Astrocyte (in vitro differentiated cells and primary cell): ENCODE measurements around the gene MAP2K7. TPM values are rescaled to one million over a fixed set of nuclear protein-coding genes. Genes with fewer than 3 reads are reported as not detected.
A peak's percentile ranks its signal among the peaks of the same experiment; 100 is the strongest.

Experiments
- DNase-seq: peaks from one replicate; pipeline ENCODE4 v3.0.0-alpha.2; 2010; ENCODE audit warnings: low read depth
- FAIRE-seq: peaks from 2 replicates; lab custom pipeline; 2011; peaks lifted over from hg19 to GRCh38; lab: Jason Lieb, UNC
- H2AFZ ChIP-seq: 2 replicates; pipeline ENCODE4 v1.6.0; 2012; ENCODE audit warnings: low read depth, low read length, inconsistent platforms
- H3K27ac ChIP-seq: 2 replicates; pipeline ENCODE4 v1.5.1; 2011; ENCODE audit warnings: low read depth, low read length, inconsistent platforms
- H3K27me3 ChIP-seq: 2 replicates; pipeline ENCODE4 v1.6.0; 2011; ENCODE audit warnings: low read length, inconsistent platforms; ENCODE audit not compliant: insufficient read depth
- H3K36me3 ChIP-seq: 2 replicates; pipeline ENCODE4 v1.5.1; 2011; ENCODE audit warnings: low read length, inconsistent platforms; ENCODE audit not compliant: insufficient read depth
- H3K4me1 ChIP-seq: 2 replicates; pipeline ENCODE4 v1.5.1; 2011; ENCODE audit warnings: low read length, inconsistent platforms; ENCODE audit not compliant: insufficient read depth
- H3K4me2 ChIP-seq: 2 replicates; pipeline ENCODE4 v1.6.0; 2012; ENCODE audit warnings: low read length, inconsistent platforms
- H3K4me3 ChIP-seq: 2 replicates; pipeline ENCODE4 v1.5.1; 2011; ENCODE audit warnings: low read depth, mild to moderate bottlenecking, low read length, inconsistent platforms; ENCODE audit not compliant: insufficient read depth
- H3K79me2 ChIP-seq: 2 replicates; pipeline ENCODE4 v1.6.0; 2012; ENCODE audit warnings: mild to moderate bottlenecking, low read length, inconsistent platforms; ENCODE audit not compliant: insufficient read depth
- H3K9ac ChIP-seq: 2 replicates; pipeline ENCODE4 v1.6.0; 2012; ENCODE audit warnings: mild to moderate bottlenecking, low read length, inconsistent platforms
- H3K9me3 ChIP-seq: 2 replicates; pipeline ENCODE4 v1.5.1; 2012; ENCODE audit warnings: low read depth, mild to moderate bottlenecking, low read length, inconsistent platforms; ENCODE audit not compliant: insufficient read depth
- H4K20me1 ChIP-seq: 2 replicates; pipeline ENCODE4 v1.6.0; 2012; ENCODE audit warnings: low read length, inconsistent platforms; ENCODE audit not compliant: insufficient read depth
- H3K27ac Mint-ChIP-seq: one replicate; pipeline ENCODE4 v1.8.0; 2021; ENCODE audit warnings: mild to moderate bottlenecking, mixed read lengths; ENCODE audit not compliant: unreplicated experiment
- H3K27me3 Mint-ChIP-seq: one replicate; pipeline ENCODE4 v1.8.0; 2021; ENCODE audit warnings: low read depth, mixed read lengths; ENCODE audit not compliant: unreplicated experiment
- H3K36me3 Mint-ChIP-seq: one replicate; pipeline ENCODE4 v1.8.0; 2021; ENCODE audit warnings: low read depth, mixed read lengths; ENCODE audit not compliant: unreplicated experiment
- H3K4me1 Mint-ChIP-seq: one replicate; pipeline ENCODE4 v1.8.0; 2021; ENCODE audit warnings: low read depth, mixed read lengths; ENCODE audit not compliant: unreplicated experiment
- H3K4me3 Mint-ChIP-seq: one replicate; pipeline ENCODE4 v1.8.0; 2021; ENCODE audit warnings: mild to moderate bottlenecking, moderate library complexity, mixed read lengths; ENCODE audit not compliant: unreplicated experiment
- H3K9me3 Mint-ChIP-seq: one replicate; pipeline ENCODE4 v1.8.0; 2021; ENCODE audit warnings: mild to moderate bottlenecking, mixed read lengths; ENCODE audit not compliant: unreplicated experiment
- EZH2 ChIP-seq: IDR thresholded peaks from 2 replicates; pipeline ENCODE4 v1.6.1; 2012; ENCODE audit warnings: mild to moderate bottlenecking, low read length, inconsistent platforms; ENCODE audit not compliant: insufficient read depth
- total RNA-seq: library from RNA; stranded (reverse); gene quantifications from 2 replicates; pipeline ENCODE4 v1.2.1, GENCODE V29; 2021
- TF ChIP-seq, protein P1 (sequence below): IDR thresholded peaks from 2 replicates; pipeline ENCODE4 v1.5.1; 2011; ENCODE audit warnings: low read depth, mild to moderate bottlenecking, inconsistent platforms, low read length, moderate library complexity; ENCODE audit not compliant: insufficient read depth

The MAP2K7 gene
- total RNA-seq, 1 donor from 2014 or later: 22.9 TPM

DNA sequence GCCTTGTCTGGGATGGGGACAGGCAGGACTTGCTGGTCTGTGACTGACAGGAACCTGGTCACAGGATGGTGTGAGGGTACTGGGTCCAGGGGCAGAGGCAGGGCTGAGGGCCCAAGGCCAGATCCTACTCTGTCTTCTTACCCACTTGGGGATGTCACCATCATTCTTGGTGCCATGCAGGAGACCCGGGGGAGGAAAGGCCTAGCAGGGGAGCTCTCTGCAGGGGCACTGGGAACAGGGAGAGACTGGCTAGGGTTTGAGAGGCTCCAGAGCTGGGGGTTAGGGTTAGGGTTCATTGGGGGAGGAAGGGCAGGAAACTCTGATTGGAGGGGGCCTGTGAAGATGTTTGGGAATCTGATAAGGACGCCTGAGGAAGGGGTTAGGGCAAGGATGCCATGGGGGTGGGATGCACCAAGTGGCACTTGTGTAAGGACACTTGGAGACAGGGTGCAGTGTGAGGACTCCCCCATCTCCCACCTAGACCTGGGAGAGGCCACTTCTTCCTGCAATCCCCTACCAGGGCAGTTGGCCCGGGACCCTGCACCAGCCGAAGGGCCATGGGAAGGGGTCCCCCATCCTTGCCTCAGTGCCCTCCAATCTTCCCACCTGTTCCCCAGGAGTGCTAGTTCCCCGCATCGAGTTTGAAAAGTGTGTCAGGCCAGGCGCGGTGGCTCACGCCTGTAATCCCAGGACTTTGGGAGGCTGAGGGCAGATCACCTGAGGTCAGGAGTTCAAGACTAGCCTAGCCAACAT lies 36.4 kb upstream of the MAP2K7 start:
- no peak for DNase-seq
- FAIRE-seq: no peak
- Histone ChIP-seq H2AFZ (no peak overlapping the region), H3K9ac (no peak overlapping the region), H3K9me3 (no peaks in the 10 kb centered on the region), H3K4me1 (peaks cover 10% of the 10 kb centered on the region), H3K79me2 (no peaks in the 10 kb centered on the region), H4K20me1 (peaks cover 10% of the 10 kb centered on the region), H3K36me3 (no peaks in the 10 kb centered on the region), H3K27ac (no peak overlapping the region), H3K4me2 (no peak overlapping the region), H3K4me3 (no peak overlapping the region), H3K27me3 (peaks cover 11% of the 10 kb centered on the region)
- no peak for TF ChIP-seq EZH2
- TF ChIP-seq, protein P1, sequence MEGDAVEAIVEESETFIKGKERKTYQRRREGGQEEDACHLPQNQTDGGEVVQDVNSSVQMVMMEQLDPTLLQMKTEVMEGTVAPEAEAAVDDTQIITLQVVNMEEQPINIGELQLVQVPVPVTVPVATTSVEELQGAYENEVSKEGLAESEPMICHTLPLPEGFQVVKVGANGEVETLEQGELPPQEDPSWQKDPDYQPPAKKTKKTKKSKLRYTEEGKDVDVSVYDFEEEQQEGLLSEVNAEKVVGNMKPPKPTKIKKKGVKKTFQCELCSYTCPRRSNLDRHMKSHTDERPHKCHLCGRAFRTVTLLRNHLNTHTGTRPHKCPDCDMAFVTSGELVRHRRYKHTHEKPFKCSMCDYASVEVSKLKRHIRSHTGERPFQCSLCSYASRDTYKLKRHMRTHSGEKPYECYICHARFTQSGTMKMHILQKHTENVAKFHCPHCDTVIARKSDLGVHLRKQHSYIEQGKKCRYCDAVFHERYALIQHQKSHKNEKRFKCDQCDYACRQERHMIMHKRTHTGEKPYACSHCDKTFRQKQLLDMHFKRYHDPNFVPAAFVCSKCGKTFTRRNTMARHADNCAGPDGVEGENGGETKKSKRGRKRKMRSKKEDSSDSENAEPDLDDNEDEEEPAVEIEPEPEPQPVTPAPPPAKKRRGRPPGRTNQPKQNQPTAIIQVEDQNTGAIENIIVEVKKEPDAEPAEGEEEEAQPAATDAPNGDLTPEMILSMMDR: no peak
- no peaks in the 10 kb centered on the region for H3K9me3 Mint-ChIP-seq
- no peak overlapping the region for H3K4me3 Mint-ChIP-seq
- peaks cover 4% of the 10 kb centered on the region for H3K4me1 Mint-ChIP-seq
- peaks cover 20% of the 10 kb centered on the region for H3K27me3 Mint-ChIP-seq
- H3K36me3 Mint-ChIP-seq: no peaks in the 10 kb centered on the region
- H3K27ac Mint-ChIP-seq: no peak overlapping the region

DNA sequence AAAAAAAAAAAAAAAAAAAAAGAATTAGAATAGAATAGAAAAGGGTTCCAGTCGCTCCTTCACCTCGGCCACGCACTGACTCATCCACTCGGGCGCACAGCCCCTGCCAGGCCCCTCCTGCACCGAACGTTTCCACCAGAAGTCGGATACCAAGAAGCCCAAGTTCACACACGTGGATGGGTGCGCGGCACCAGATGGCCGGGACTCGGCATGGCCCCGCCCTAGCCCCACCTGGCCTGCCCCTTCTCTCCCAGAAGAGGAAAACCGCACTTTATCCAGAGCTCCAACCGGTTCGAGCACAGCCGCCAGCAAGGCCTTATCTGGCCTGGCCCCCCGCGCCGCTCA lies 35.4 kb upstream of the MAP2K7 start:
- FAIRE-seq: no peak
- H3K9me3 ChIP-seq: no peaks in the 10 kb centered on the region
- H4K20me1 ChIP-seq: peaks cover 10% of the 10 kb centered on the region
- peak overlapping the region; percentile 70 for H3K4me2 ChIP-seq
- Mint-ChIP-seq H3K9me3 (no peaks in the 10 kb centered on the region), H3K4me3 (no peak overlapping the region), H3K27me3 (peaks cover 20% of the 10 kb centered on the region), H3K4me1 (peaks cover 4% of the 10 kb centered on the region), H3K36me3 (no peaks in the 10 kb centered on the region), H3K27ac (no peak overlapping the region)
- no peak overlapping the region for H3K4me3 ChIP-seq
- peaks cover 12% of the 10 kb centered on the region for H3K4me1 ChIP-seq
- DNase-seq: no peak
- TF ChIP-seq, protein P1: no peak
- no peak for TF ChIP-seq EZH2
- H3K36me3 ChIP-seq: no peaks in the 10 kb centered on the region
- no peak overlapping the region for H3K27ac ChIP-seq
- no peak overlapping the region for H2AFZ ChIP-seq
- H3K27me3 ChIP-seq: peaks cover 16% of the 10 kb centered on the region
- H3K79me2 ChIP-seq: no peaks in the 10 kb centered on the region
- no peak overlapping the region for H3K9ac ChIP-seq
